K562 (cell line): ENCODE measurements around the gene VASH2. TPM values are rescaled to one million over a fixed set of nuclear protein-coding genes. Genes with fewer than 3 reads are reported as not detected.

Experiments
- BDP1 ChIP-seq: IDR thresholded peaks from 3 replicates; pipeline ENCODE4 v1.6.1; 2011; ENCODE audit not compliant: insufficient read length, insufficient read depth
- DACH1 ChIP-seq: fragments of 450-650 bp; IDR thresholded peaks from 2 replicates; pipeline ENCODE4 v1.6.1; 2018; ENCODE audit not compliant: partially characterized antibody
- HMG20B ChIP-seq: fragments of 250-450 bp; sonication (Bioruptor Pico); IDR thresholded peaks from 2 replicates; pipeline ENCODE4 v1.5.0; 2021; ENCODE audit warnings: mild to moderate bottlenecking
- KLF13 ChIP-seq: fragments of 450-650 bp; IDR thresholded peaks from 2 replicates; pipeline ENCODE4 v1.6.1; 2016; ENCODE audit warnings: missing genetic modification characterization, low read depth, mild to moderate bottlenecking, missing compliant biosample characterization, moderate library complexity, borderline replicate concordance
- NEUROD1 ChIP-seq: fragments of 150-350 bp; IDR thresholded peaks from 2 replicates; pipeline ENCODE4 v1.6.1; 2014; ENCODE audit warnings: borderline replicate concordance, low read length, low read depth; ENCODE audit not compliant: partially characterized antibody
- NUFIP1 ChIP-seq: fragments of 450-650 bp; IDR thresholded peaks from 2 replicates; pipeline ENCODE4 v1.6.1; 2018; ENCODE audit not compliant: partially characterized antibody
- POLR2AphosphoS2 ChIP-seq: IDR thresholded peaks from 2 replicates; pipeline ENCODE4 v1.6.1; 2012; ENCODE audit warnings: low read length, improper control_type of control experiment
- SPI1 ChIP-seq: IDR thresholded peaks from 2 replicates; pipeline ENCODE4 v1.6.1; 2011; ENCODE audit warnings: low read depth, low read length, control low read depth, borderline replicate concordance
- THRAP3 ChIP-seq: fragments of 450-650 bp; IDR thresholded peaks from 2 replicates; pipeline ENCODE4 v1.6.1; 2016; ENCODE audit warnings: mild to moderate bottlenecking, inconsistent platforms, borderline replicate concordance
- ZNF184 ChIP-seq: sonication (generic); formaldehyde crosslinking; IDR thresholded peaks from 2 replicates; pipeline ENCODE4 v1.5.0; 2020; ENCODE audit warnings: missing genetic modification reagents
- ZNF24 ChIP-seq: fragments of 450-650 bp; IDR thresholded peaks from 2 replicates; pipeline ENCODE4 v1.6.1; 2016
- ZNF717 ChIP-seq: fragments of 250-450 bp; sonication (Bioruptor Pico); IDR thresholded peaks from 2 replicates; pipeline ENCODE4 v1.5.0; 2021
- ZNF830 ChIP-seq: fragments of 250-450 bp; sonication (Bioruptor Pico); IDR thresholded peaks from 2 replicates; pipeline ENCODE4 v1.5.0; 2021; ENCODE audit warnings: mild to moderate bottlenecking
- polyA plus RNA-seq, 8 experiments: library from polyadenylated mRNA; depleted of rRNA in 4 of 8; stranded (reverse) in 5 of 8; unstranded in 3 of 8; fragments of >200 nt; fragmentation: Nextera tagmentation in 2 of 8; fragmentation: Illumina TruSeq in 1 of 8; extraction: Ambion mirVana in 2 of 8; extraction: Trizol in 1 of 8; gene quantifications; 2 replicates each; pipeline versions ENCODE4 v1.2.1 to v1.2.3, GENCODE V29; 2011 to 2014; ENCODE audit warnings: inconsistent platforms in 1 of 8, missing spikeins in 1 of 8
- total RNA-seq, 7 experiments: library from RNA; depleted of rRNA in 6 of 7; stranded (reverse); fragments of >200 nt in 6 of 7; fragmentation: Illumina TruSeq in 2 of 7; extraction: Trizol in 2 of 7; gene quantifications; 2 replicates each; pipeline versions ENCODE4 v1.2.1 to v1.2.3, GENCODE V29; 2011 to 2021; ENCODE audit warnings: low replicate concordance in 1 of 7
- TF ChIP-seq, protein P1 (sequence below): fragments of 450-650 bp; IDR thresholded peaks from 2 replicates; pipeline ENCODE4 v1.6.1; 2016
- TF ChIP-seq, protein P2 (sequence below): fragments of 450-650 bp; IDR thresholded peaks from 2 replicates; pipeline ENCODE4 v1.6.1; 2016; ENCODE audit warnings: mild to moderate bottlenecking, moderate library complexity
- TF ChIP-seq, protein P3 (sequence below): fragments of 200-400 bp; formaldehyde crosslinking; IDR thresholded peaks from 2 replicates; pipeline ENCODE4 v1.6.1; 2017; ENCODE audit warnings: mild to moderate bottlenecking, low read depth, low read length, moderate library complexity

VASH2 gene
- total and polyA plus RNA-seq, 9 of the 15 experiments (the other 6 are each of a cell fraction or from before 2014, with no cell fraction given): 0.04 to 0.40 (median 0.10) TPM; not detected in 1

DNA sequence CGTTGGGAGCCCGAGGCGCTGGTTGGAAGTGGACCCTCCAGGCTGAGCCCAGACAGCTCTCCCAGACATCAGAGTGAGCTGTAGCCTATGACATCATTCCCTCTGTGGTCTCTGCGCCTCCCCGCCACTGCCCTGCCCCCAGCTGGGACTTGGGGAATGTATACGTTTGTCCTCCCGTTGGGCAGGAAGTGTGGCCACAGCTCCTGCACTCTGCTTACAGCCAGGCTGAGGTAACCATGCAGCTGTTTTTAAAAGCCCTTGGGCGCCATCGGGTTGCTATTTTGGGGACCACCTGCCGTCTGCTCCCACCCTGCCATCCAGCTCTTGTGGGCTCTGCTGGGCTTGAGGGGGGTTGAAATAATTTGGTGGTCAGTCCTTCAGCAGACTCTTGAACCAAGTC lies 7.8 kb downstream of the VASH2 start (continued):
- TF ChIP-seq, protein P1, sequence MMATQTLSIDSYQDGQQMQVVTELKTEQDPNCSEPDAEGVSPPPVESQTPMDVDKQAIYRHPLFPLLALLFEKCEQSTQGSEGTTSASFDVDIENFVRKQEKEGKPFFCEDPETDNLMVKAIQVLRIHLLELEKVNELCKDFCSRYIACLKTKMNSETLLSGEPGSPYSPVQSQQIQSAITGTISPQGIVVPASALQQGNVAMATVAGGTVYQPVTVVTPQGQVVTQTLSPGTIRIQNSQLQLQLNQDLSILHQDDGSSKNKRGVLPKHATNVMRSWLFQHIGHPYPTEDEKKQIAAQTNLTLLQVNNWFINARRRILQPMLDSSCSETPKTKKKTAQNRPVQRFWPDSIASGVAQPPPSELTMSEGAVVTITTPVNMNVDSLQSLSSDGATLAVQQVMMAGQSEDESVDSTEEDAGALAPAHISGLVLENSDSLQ: no peak
- TF ChIP-seq DACH1 (no peak), KLF13 (tag) (no peak), HMG20B (no peak), THRAP3 (no peak), ZNF24 (no peak), ZNF830 (CRISPR knock-in tag) (no peak), POLR2AphosphoS2 (no peak), ZNF184 (CRISPR knock-in tag) (no peak), SPI1 (no peak), ZNF717 (CRISPR knock-in tag) (no peak), NUFIP1 (no peak), NEUROD1 (no peak), BDP1 (no peak)
- TF ChIP-seq, protein P2, sequence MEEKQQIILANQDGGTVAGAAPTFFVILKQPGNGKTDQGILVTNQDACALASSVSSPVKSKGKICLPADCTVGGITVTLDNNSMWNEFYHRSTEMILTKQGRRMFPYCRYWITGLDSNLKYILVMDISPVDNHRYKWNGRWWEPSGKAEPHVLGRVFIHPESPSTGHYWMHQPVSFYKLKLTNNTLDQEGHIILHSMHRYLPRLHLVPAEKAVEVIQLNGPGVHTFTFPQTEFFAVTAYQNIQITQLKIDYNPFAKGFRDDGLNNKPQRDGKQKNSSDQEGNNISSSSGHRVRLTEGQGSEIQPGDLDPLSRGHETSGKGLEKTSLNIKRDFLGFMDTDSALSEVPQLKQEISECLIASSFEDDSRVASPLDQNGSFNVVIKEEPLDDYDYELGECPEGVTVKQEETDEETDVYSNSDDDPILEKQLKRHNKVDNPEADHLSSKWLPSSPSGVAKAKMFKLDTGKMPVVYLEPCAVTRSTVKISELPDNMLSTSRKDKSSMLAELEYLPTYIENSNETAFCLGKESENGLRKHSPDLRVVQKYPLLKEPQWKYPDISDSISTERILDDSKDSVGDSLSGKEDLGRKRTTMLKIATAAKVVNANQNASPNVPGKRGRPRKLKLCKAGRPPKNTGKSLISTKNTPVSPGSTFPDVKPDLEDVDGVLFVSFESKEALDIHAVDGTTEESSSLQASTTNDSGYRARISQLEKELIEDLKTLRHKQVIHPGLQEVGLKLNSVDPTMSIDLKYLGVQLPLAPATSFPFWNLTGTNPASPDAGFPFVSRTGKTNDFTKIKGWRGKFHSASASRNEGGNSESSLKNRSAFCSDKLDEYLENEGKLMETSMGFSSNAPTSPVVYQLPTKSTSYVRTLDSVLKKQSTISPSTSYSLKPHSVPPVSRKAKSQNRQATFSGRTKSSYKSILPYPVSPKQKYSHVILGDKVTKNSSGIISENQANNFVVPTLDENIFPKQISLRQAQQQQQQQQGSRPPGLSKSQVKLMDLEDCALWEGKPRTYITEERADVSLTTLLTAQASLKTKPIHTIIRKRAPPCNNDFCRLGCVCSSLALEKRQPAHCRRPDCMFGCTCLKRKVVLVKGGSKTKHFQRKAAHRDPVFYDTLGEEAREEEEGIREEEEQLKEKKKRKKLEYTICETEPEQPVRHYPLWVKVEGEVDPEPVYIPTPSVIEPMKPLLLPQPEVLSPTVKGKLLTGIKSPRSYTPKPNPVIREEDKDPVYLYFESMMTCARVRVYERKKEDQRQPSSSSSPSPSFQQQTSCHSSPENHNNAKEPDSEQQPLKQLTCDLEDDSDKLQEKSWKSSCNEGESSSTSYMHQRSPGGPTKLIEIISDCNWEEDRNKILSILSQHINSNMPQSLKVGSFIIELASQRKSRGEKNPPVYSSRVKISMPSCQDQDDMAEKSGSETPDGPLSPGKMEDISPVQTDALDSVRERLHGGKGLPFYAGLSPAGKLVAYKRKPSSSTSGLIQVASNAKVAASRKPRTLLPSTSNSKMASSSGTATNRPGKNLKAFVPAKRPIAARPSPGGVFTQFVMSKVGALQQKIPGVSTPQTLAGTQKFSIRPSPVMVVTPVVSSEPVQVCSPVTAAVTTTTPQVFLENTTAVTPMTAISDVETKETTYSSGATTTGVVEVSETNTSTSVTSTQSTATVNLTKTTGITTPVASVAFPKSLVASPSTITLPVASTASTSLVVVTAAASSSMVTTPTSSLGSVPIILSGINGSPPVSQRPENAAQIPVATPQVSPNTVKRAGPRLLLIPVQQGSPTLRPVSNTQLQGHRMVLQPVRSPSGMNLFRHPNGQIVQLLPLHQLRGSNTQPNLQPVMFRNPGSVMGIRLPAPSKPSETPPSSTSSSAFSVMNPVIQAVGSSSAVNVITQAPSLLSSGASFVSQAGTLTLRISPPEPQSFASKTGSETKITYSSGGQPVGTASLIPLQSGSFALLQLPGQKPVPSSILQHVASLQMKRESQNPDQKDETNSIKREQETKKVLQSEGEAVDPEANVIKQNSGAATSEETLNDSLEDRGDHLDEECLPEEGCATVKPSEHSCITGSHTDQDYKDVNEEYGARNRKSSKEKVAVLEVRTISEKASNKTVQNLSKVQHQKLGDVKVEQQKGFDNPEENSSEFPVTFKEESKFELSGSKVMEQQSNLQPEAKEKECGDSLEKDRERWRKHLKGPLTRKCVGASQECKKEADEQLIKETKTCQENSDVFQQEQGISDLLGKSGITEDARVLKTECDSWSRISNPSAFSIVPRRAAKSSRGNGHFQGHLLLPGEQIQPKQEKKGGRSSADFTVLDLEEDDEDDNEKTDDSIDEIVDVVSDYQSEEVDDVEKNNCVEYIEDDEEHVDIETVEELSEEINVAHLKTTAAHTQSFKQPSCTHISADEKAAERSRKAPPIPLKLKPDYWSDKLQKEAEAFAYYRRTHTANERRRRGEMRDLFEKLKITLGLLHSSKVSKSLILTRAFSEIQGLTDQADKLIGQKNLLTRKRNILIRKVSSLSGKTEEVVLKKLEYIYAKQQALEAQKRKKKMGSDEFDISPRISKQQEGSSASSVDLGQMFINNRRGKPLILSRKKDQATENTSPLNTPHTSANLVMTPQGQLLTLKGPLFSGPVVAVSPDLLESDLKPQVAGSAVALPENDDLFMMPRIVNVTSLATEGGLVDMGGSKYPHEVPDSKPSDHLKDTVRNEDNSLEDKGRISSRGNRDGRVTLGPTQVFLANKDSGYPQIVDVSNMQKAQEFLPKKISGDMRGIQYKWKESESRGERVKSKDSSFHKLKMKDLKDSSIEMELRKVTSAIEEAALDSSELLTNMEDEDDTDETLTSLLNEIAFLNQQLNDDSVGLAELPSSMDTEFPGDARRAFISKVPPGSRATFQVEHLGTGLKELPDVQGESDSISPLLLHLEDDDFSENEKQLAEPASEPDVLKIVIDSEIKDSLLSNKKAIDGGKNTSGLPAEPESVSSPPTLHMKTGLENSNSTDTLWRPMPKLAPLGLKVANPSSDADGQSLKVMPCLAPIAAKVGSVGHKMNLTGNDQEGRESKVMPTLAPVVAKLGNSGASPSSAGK: no peak
- TF ChIP-seq, protein P3, sequence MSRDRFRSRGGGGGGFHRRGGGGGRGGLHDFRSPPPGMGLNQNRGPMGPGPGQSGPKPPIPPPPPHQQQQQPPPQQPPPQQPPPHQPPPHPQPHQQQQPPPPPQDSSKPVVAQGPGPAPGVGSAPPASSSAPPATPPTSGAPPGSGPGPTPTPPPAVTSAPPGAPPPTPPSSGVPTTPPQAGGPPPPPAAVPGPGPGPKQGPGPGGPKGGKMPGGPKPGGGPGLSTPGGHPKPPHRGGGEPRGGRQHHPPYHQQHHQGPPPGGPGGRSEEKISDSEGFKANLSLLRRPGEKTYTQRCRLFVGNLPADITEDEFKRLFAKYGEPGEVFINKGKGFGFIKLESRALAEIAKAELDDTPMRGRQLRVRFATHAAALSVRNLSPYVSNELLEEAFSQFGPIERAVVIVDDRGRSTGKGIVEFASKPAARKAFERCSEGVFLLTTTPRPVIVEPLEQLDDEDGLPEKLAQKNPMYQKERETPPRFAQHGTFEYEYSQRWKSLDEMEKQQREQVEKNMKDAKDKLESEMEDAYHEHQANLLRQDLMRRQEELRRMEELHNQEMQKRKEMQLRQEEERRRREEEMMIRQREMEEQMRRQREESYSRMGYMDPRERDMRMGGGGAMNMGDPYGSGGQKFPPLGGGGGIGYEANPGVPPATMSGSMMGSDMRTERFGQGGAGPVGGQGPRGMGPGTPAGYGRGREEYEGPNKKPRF: no peak
